Neural cell (in vitro differentiated cells): ENCODE measurements around the gene FBXO22.

ENCODE experiments used
- EZH2 ChIP-seq: fragments of 200-600, 300-800 bp; shearing (Covaris generic), sonication (generic); IDR thresholded peaks from 2 replicates; pipeline ENCODE4 v1.6.1; 2014; ENCODE audit warnings: antibody characterized with exemption, low read length, borderline replicate concordance, mild to moderate bottlenecking; ENCODE audit not compliant: insufficient read depth, poor library complexity, severe bottlenecking
- REST ChIP-seq: IDR thresholded peaks from 2 replicates; pipeline ENCODE4 v1.6.1; 2012; ENCODE audit warnings: borderline replicate concordance
- SMC3 ChIP-seq: fragments of 450-650 bp; conservative IDR thresholded peaks from 2 replicates; pipeline ENCODE4 v1.6.1; 2014; ENCODE audit warnings: antibody characterized with exemption, mild to moderate bottlenecking, moderate library complexity; ENCODE audit not compliant: poor library complexity

DNA sequence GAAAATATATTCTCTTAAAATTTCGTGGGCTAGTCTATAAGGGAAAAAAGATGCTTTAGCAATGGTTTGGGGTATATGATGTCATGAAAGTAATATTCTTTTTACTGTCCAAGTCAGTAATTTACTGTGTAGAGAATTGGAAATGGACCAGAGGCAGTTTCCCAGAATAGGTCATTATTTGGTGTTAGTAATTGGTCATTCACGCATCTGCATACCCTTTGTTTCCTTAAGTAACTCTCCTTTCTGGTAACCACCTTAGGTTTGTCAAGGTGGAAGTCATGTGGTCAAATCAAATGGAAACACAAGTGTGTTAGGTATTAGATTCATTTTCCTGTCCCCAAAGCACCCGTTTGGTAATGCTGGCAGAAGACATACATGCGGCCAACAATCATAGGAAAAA lies 23.9 kb downstream of the FBXO22 start:
- TF ChIP-seq SMC3: no peak
- no peak for TF ChIP-seq EZH2
- no peak for TF ChIP-seq REST
